ENCODE data around the gene POLR3F.
"Not testable (repeated sequence)": the region's sequence is repeated elsewhere in the genome, so short reads cannot be mapped to it uniquely, and the experiment has no call there.

Gene POLR3F

DNA sequence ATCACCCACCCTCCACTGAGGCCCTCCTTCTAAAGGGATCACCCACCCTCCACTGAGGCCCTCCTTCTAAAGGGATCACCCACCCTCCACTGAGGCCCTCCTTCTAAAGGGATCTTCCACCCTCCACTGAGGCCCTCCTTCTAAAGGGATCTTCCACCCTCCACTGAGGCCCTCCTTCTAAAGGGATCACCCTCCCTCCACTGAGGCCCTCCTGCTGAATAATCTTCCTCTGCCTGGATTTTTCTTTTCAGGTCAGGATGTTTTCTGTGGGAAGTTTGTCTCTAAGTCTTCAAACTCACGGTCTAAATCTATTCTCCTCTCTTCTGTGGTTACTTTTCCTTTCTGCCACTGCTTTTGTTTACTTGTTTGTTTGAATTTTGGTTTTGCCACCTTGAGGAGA lies 34.5 kb downstream of the POLR3F start:
- not testable (repeated sequence) for H3K4me1 ChIP-seq (ENCODE audit: control insufficient read depth in 2 of 2, insufficient read depth in 2 of 2, low read length in 2 of 2); H3K36me3 ChIP-seq (ENCODE audit: control insufficient read depth in 2 of 2, insufficient read depth in 2 of 2, low read length in 2 of 2); H3K4me3 ChIP-seq (ENCODE audit: low read length in 2 of 2); H3K9me3 ChIP-seq (ENCODE audit: control insufficient read depth in 2 of 2, low read length in 2 of 2); H3K27ac ChIP-seq (ENCODE audit: low read depth in 2 of 2, low read length in 2 of 2); H3K9ac ChIP-seq (ENCODE audit: low read depth in 1 of 2, low read length in 2 of 2); H3K27me3 ChIP-seq (ENCODE audit: control insufficient read depth in 2 of 2, insufficient read depth in 2 of 2, low read length in 2 of 2)

DNA sequence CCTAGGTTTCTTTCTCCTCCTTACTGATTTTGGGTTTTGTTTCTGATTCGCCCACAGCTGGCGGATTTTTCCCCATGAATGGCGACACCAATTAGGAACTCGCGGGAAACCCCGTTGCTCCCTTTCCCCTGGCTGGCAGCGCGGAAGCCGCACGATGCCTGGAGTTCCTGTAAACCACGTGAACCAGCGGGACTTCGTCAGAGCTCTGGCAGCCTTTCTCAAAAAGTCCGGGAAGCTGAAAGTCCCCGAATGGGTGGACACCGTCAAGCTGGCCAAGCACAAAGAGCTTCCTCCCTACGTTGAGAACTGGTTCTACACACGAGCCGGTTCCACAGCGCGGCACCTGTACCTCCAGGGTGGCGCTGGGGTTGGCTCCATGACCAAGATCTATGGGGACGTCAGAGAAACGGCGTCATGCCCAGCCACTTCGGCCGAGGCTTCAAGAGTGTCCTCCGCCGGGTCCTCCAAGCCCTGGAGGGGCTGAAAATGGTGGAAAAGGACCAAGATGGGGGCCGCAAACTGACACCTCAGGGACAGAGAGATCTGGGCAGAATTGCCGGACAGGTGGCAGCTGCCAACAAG lies 37.4 kb downstream of the POLR3F start:
- Histone ChIP-seq H3K27ac (ENCODE audit: low read depth in 2 of 2, low read length in 2 of 2) (no peak overlapping the region), H3K36me3 (ENCODE audit: control insufficient read depth in 2 of 2, insufficient read depth in 2 of 2, low read length in 2 of 2) (no peaks in the 10 kb centered on the region), H3K9me3 (ENCODE audit: control insufficient read depth in 2 of 2, low read length in 2 of 2) (no peaks in the 10 kb centered on the region), H3K4me3 (ENCODE audit: low read length in 2 of 2) (no peak overlapping the region), H3K27me3 (ENCODE audit: control insufficient read depth in 2 of 2, insufficient read depth in 2 of 2, low read length in 2 of 2) (no peaks in the 10 kb centered on the region), H3K4me1 (ENCODE audit: control insufficient read depth in 2 of 2, insufficient read depth in 2 of 2, low read length in 2 of 2) (peaks cover 3 to 14% of the 10 kb centered on the region in 2 donors), H3K9ac (ENCODE audit: low read depth in 1 of 2, low read length in 2 of 2) (no peak overlapping the region)

DNA sequence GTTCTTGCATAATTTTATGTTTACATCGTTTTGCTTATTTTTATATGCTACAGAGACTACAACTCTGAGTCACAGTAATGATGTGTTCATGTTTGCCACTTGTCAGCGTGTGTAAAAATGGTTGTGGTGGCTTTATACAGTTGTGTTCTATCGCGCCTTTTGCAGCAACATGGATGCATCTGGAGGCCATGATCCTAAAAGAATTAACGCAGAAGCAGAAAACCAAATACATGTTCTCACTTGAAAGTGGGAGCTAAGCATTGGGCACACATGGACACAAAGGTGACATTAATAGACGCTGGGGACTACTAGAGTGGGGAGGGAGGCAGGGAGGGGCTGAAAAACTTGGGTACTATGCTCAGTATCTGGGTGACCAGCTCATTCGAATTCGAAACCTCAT lies 39.6 kb downstream of the POLR3F start:
- H3K9ac ChIP-seq (ENCODE audit: low read depth in 1 of 2, low read length in 2 of 2) = peak overlapping the region; percentile 98 to 99
- H3K9me3 ChIP-seq (ENCODE audit: control insufficient read depth in 2 of 2, low read length in 2 of 2) = no peaks in the 10 kb centered on the region
- H3K27ac ChIP-seq (ENCODE audit: low read depth in 2 of 2, low read length in 2 of 2) = peak overlapping the region; percentile 99 to 100
- H3K27me3 ChIP-seq (ENCODE audit: control insufficient read depth in 2 of 2, insufficient read depth in 2 of 2, low read length in 2 of 2) = no peaks in the 10 kb centered on the region
- peaks cover 7 to 9% of the 10 kb centered on the region in 2 donors for H3K36me3 ChIP-seq (ENCODE audit: control insufficient read depth in 2 of 2, insufficient read depth in 2 of 2, low read length in 2 of 2)
- H3K4me3 ChIP-seq (ENCODE audit: low read length in 2 of 2) = peak overlapping the region; percentile 99
- peaks cover 3 to 14% of the 10 kb centered on the region in 2 donors for H3K4me1 ChIP-seq (ENCODE audit: control insufficient read depth in 2 of 2, insufficient read depth in 2 of 2, low read length in 2 of 2)

DNA sequence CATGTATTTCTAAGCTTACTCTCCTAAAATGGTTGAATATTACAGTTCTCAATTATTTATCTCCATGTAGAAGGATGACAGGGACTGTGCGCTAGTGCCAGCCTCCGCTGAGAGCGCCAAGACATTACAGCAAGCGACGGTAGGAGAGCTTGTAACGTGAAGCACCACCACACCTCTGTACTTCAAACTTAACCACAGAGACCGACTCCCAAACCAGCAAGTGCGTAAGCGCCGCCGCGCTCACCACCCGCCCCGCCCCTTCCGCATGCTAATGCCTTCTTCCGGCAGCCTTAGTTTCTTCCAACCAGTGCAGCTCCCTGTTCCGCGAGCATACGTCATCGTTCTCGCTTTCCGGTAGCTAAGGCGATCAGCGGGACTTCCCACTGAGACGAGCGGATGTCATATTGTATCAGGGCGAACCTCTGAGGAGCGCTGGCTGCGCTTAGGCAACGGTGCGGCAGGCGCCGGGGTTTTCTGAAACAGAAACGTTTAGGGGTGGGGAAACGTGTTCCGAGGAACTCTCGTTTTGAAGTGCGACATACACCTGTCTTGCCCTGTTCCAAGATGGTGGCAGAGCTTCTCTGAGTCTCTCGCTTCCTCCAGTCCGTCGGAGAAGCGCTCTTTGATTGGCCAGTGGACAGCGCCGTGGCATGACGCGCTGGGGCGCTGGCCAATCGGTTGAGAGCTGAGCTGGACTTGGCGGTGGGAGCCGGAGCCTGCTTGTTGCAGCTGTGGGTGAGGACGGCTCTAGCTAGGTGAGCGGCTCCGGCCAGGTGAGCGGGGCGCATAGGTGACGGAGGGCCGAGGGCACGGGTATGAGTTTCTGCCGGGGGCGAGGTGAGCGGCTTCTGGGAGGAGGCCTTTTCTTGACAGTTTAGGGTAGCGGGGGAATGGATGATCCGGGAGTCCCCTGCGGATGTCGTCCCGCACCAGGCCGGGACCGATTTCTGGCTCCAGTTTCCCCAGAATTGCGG lies 40.3 kb downstream of the POLR3F start, which contains the start of gene SEC23B:
Gene SEC23B, plus strand, starts transcription at position 723 of the 974 bp plus-strand sequence. CDS start 2,896 bp downstream, outside the sequence.
- no peaks in the 10 kb centered on the region for H3K9me3 ChIP-seq (ENCODE audit: control insufficient read depth in 2 of 2, low read length in 2 of 2)
- H3K4me3 ChIP-seq (ENCODE audit: low read length in 2 of 2) = peak within 1 kb of the TSS; percentile 99
- H3K9ac ChIP-seq (ENCODE audit: low read depth in 1 of 2, low read length in 2 of 2) = peak within 1 kb of the TSS; percentile 98 to 99
- H3K27ac ChIP-seq (ENCODE audit: low read depth in 2 of 2, low read length in 2 of 2) = peak within 1 kb of the TSS; percentile 99 to 100
- no peaks in the 10 kb centered on the region for H3K27me3 ChIP-seq (ENCODE audit: control insufficient read depth in 2 of 2, insufficient read depth in 2 of 2, low read length in 2 of 2)
- H3K4me1 ChIP-seq (ENCODE audit: control insufficient read depth in 2 of 2, insufficient read depth in 2 of 2, low read length in 2 of 2) = peaks cover 3 to 14% of the 10 kb centered on the region in 2 donors
- peaks cover 8 to 12% of the 10 kb centered on the region in 2 donors for H3K36me3 ChIP-seq (ENCODE audit: control insufficient read depth in 2 of 2, insufficient read depth in 2 of 2, low read length in 2 of 2)

DNA sequence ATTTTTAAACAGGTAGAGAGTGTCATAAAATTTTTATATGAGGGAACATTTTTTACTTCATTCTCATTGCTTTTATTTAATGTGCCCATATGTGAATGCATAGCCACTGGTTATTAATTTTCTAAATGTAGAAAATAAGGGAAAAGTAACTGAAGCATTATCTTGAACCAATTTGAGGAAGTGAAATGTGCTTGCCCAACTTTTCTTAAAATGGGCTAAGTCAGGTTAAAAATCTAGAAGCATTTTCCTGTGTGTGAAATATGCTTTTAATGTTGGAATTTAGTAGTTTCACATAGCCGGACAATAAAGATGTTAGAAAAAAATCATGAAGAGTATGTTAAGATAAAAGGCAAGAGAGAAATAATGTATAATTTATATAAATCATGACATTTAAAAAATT lies 44.4 kb downstream of the POLR3F start:
- peaks cover 29 to 30% of the 10 kb centered on the region in 2 donors for H3K36me3 ChIP-seq (ENCODE audit: control insufficient read depth in 2 of 2, insufficient read depth in 2 of 2, low read length in 2 of 2)
- H3K4me1 ChIP-seq (ENCODE audit: control insufficient read depth in 2 of 2, insufficient read depth in 2 of 2, low read length in 2 of 2) = peaks cover 3 to 14% of the 10 kb centered on the region in 2 donors
- H3K27ac ChIP-seq (ENCODE audit: low read depth in 2 of 2, low read length in 2 of 2) = no peak overlapping the region

DNA sequence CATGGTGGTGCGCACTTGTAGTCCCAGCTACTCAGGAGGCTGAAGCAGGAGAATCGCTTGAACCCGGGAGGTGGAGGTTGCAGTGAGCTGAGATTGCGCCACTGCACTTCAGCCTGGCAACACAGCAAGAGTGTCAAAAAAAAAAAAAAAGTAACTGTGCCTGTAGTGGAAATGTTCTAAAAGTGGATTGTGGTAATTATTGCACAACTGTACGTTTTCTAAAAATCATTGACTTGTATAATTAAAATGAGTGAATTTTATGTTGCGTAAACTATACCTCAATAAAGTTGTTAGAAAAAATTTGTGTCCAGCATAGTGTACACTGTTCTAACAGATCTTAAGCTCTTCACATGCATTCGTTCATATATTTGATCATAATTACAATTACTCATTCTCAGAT lies 46.0 kb downstream of the POLR3F start:
- no peaks in the 10 kb centered on the region for H3K27me3 ChIP-seq (ENCODE audit: control insufficient read depth in 2 of 2, insufficient read depth in 2 of 2, low read length in 2 of 2)
- H3K27ac ChIP-seq (ENCODE audit: low read depth in 2 of 2, low read length in 2 of 2) = no peak overlapping the region
- H3K36me3 ChIP-seq (ENCODE audit: control insufficient read depth in 2 of 2, insufficient read depth in 2 of 2, low read length in 2 of 2) = peaks cover 29 to 36% of the 10 kb centered on the region in 2 donors
- no peak overlapping the region for H3K4me3 ChIP-seq (ENCODE audit: low read length in 2 of 2)
- no peak overlapping the region for H3K9ac ChIP-seq (ENCODE audit: low read depth in 1 of 2, low read length in 2 of 2)
- H3K9me3 ChIP-seq (ENCODE audit: control insufficient read depth in 2 of 2, low read length in 2 of 2) = no peaks in the 10 kb centered on the region
- H3K4me1 ChIP-seq (ENCODE audit: control insufficient read depth in 2 of 2, insufficient read depth in 2 of 2, low read length in 2 of 2) = peaks cover 0 to 8% of the 10 kb centered on the region in 2 donors

More for the DNA sequence above, 44.4 kb downstream of the POLR3F start:
- no peak overlapping the region for H3K4me3 ChIP-seq (ENCODE audit: low read length in 2 of 2)
- H3K9me3 ChIP-seq (ENCODE audit: control insufficient read depth in 2 of 2, low read length in 2 of 2) = no peaks in the 10 kb centered on the region
- H3K27me3 ChIP-seq (ENCODE audit: control insufficient read depth in 2 of 2, insufficient read depth in 2 of 2, low read length in 2 of 2) = no peaks in the 10 kb centered on the region
- no peak overlapping the region for H3K9ac ChIP-seq (ENCODE audit: low read depth in 1 of 2, low read length in 2 of 2)

DNA sequence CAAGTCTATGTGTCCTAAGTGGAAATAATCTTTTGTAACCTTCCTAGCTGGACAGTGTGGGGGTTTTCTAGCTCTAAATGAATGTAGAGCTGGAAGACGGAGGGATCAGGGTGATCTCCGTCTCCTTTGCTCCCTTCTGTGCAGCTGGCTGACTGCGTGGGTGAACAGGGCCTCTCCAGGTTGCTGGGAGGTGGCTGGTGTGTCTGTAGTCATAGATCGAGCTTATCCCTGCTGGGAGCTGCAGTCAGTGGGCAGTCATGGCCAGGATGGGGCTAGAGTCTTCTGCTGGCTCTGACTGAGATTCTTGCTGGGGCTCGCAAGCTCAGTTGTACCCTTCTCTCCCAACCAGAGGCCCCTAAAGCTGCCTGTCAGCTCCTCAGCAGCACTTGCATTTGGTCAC lies 46.9 kb downstream of the POLR3F start:
- Histone ChIP-seq H3K9me3 (ENCODE audit: control insufficient read depth in 2 of 2, low read length in 2 of 2) (no peaks in the 10 kb centered on the region), H3K27ac (ENCODE audit: low read depth in 2 of 2, low read length in 2 of 2) (no peak overlapping the region), H3K4me1 (ENCODE audit: control insufficient read depth in 2 of 2, insufficient read depth in 2 of 2, low read length in 2 of 2) (no peaks in the 10 kb centered on the region), H3K4me3 (ENCODE audit: low read length in 2 of 2) (no peak overlapping the region), H3K9ac (ENCODE audit: low read depth in 1 of 2, low read length in 2 of 2) (no peak overlapping the region), H3K36me3 (ENCODE audit: control insufficient read depth in 2 of 2, insufficient read depth in 2 of 2, low read length in 2 of 2) (peaks cover 29 to 36% of the 10 kb centered on the region in 2 donors), H3K27me3 (ENCODE audit: control insufficient read depth in 2 of 2, insufficient read depth in 2 of 2, low read length in 2 of 2) (no peaks in the 10 kb centered on the region)

DNA sequence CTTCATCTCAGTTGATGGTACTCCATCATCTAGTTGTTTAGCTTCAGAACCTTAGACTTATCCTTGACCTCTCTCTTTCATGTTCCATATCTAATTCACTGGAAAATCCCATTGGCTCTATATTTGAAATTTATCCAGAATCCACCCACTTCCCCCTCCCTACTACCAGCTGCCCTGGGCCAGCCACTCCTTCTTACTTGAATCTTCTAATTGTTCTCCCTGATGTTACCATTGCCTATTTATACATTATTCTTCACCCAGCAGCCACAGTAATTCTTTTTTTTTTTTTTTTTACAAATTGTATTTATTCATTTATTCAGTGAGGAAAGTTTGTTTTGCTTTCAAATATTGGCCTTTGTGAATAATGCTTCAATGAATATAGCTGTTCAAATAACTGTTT lies 48.8 kb downstream of the POLR3F start:
- Histone ChIP-seq H3K9me3 (ENCODE audit: control insufficient read depth in 2 of 2, low read length in 2 of 2) (no peaks in the 10 kb centered on the region), H3K27ac (ENCODE audit: low read depth in 2 of 2, low read length in 2 of 2) (no peak overlapping the region), H3K27me3 (ENCODE audit: control insufficient read depth in 2 of 2, insufficient read depth in 2 of 2, low read length in 2 of 2) (no peaks in the 10 kb centered on the region), H3K4me3 (ENCODE audit: low read length in 2 of 2) (no peak overlapping the region), H3K36me3 (ENCODE audit: control insufficient read depth in 2 of 2, insufficient read depth in 2 of 2, low read length in 2 of 2) (peaks cover 20 to 30% of the 10 kb centered on the region in 2 donors), H3K4me1 (ENCODE audit: control insufficient read depth in 2 of 2, insufficient read depth in 2 of 2, low read length in 2 of 2) (no peaks in the 10 kb centered on the region), H3K9ac (ENCODE audit: low read depth in 1 of 2, low read length in 2 of 2) (no peak overlapping the region)

DNA sequence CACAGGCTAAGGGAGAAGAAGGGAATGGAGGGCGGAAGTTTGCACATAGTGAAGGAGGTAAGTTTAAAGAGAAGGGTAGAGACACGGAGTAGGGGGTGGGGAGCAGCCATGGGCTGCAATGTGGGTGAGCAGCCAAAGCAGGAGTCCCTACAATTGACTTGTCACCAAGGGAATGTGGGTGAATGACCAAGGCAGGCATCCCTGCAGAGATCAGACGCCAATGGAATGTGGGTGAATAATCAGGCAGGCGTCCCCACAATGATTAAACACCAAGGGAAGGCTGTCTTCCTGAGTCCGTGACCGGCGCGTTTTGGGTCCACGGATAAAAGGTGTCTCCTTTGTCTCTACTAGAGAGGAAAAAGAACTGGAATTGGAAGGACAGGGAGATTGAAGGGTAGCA lies 54.9 kb downstream of the POLR3F start:
- H3K27ac ChIP-seq (ENCODE audit: low read depth in 2 of 2, low read length in 2 of 2); H3K27me3 ChIP-seq (ENCODE audit: control insufficient read depth in 2 of 2, insufficient read depth in 2 of 2, low read length in 2 of 2); H3K9me3 ChIP-seq (ENCODE audit: control insufficient read depth in 2 of 2, low read length in 2 of 2); H3K4me3 ChIP-seq (ENCODE audit: low read length in 2 of 2); H3K4me1 ChIP-seq (ENCODE audit: control insufficient read depth in 2 of 2, insufficient read depth in 2 of 2, low read length in 2 of 2); H3K9ac ChIP-seq (ENCODE audit: low read depth in 1 of 2, low read length in 2 of 2): not testable (repeated sequence)
- H3K36me3 ChIP-seq (ENCODE audit: control insufficient read depth in 2 of 2, insufficient read depth in 2 of 2, low read length in 2 of 2) = peaks cover 18 to 35% of the 10 kb centered on the region in 2 donors

DNA sequence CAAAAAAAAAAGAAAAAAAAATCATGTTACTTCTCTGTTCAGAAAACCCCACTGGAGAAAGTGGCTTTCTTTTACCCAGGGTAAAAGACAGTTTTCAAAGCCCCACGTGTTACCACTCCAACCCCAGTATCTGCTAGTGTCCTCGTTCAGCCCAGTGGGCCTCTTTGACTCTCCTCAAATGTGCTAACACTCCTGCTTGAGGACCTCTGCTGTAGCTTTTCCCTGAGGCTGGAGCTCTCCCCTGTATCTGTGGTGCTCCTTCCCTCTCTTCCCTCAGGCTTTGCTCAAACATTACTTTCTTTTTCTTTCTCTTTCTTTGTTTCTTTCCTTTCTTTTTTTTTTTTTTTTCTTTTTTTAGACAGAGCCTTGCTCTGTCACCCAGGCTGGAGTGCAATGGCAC lies 55.9 kb downstream of the POLR3F start:
- Histone ChIP-seq H3K27ac (ENCODE audit: low read depth in 2 of 2, low read length in 2 of 2) (no peak overlapping the region), H3K4me3 (ENCODE audit: low read length in 2 of 2) (no peak overlapping the region), H3K36me3 (ENCODE audit: control insufficient read depth in 2 of 2, insufficient read depth in 2 of 2, low read length in 2 of 2) (peaks cover 27 to 42% of the 10 kb centered on the region in 2 donors), H3K9ac (ENCODE audit: low read depth in 1 of 2, low read length in 2 of 2) (no peak overlapping the region), H3K9me3 (ENCODE audit: control insufficient read depth in 2 of 2, low read length in 2 of 2) (no peaks in the 10 kb centered on the region), H3K27me3 (ENCODE audit: control insufficient read depth in 2 of 2, insufficient read depth in 2 of 2, low read length in 2 of 2) (no peaks in the 10 kb centered on the region), H3K4me1 (ENCODE audit: control insufficient read depth in 2 of 2, insufficient read depth in 2 of 2, low read length in 2 of 2) (no peaks in the 10 kb centered on the region)
